GM23338 (cell line): ENCODE data around the gene FGF8. TPM values are rescaled to one million over a fixed set of nuclear protein-coding genes. Genes with fewer than 3 reads are reported as not detected.

Source experiments
- ATAC-seq: fragments of 200-7000 bp; cut with Tn5 transposase; 3 replicates; pipeline ENCODE4 v1.9.1; 2020
- DNase-seq: peaks from one replicate; pipeline ENCODE4 v3.0.0-alpha.2; 2015; ENCODE audit warnings: low spot score
- H2AFZ ChIP-seq: fragments of 200-600 bp; sonication (generic); 2 replicates; pipeline ENCODE4 v1.8.0; 2016; ENCODE audit warnings: antibody characterized with exemption, mild to moderate bottlenecking, moderate library complexity
- H3F3A ChIP-seq: fragments of 200-600 bp; sonication (generic); replicated peaks from 2 replicates; pipeline ENCODE4 v1.8.0; 2017; ENCODE audit warnings: antibody characterized with exemption, mixed run types, low read depth
- H3K27ac ChIP-seq: fragments of 200-600 bp; sonication (generic); 2 replicates; pipeline ENCODE4 v1.6.1; 2016; ENCODE audit warnings: low read depth
- H3K27me3 ChIP-seq: fragments of 200-600 bp; sonication (generic); 2 replicates; pipeline ENCODE4 v1.8.0; 2016; ENCODE audit warnings: mild to moderate bottlenecking, mixed run types, moderate library complexity; ENCODE audit not compliant: insufficient read depth
- H3K36me3 ChIP-seq: fragments of 200-600 bp; sonication (generic); 2 replicates; pipeline ENCODE4 v1.8.0; 2016; ENCODE audit warnings: mild to moderate bottlenecking; ENCODE audit not compliant: insufficient read depth
- H3K4me1 ChIP-seq: fragments of 200-600 bp; sonication (generic); 2 replicates; pipeline ENCODE4 v1.8.0; 2016; ENCODE audit warnings: mild to moderate bottlenecking, moderate library complexity; ENCODE audit not compliant: insufficient read depth
- H3K4me2 ChIP-seq: fragments of 200-600 bp; sonication (generic); 2 replicates; pipeline ENCODE4 v1.7.1; 2017; ENCODE audit warnings: mixed run types
- H3K4me3 ChIP-seq: fragments of 200-600 bp; sonication (generic); 2 replicates; pipeline ENCODE4 v1.6.1; 2016; ENCODE audit warnings: mixed run types
- H3K79me2 ChIP-seq: fragments of 200-600 bp; sonication (generic); replicated peaks from 2 replicates; pipeline ENCODE4 v1.8.0; 2017; ENCODE audit warnings: mild to moderate bottlenecking; ENCODE audit not compliant: insufficient read depth
- H3K9me2 ChIP-seq: fragments of 200-600 bp; sonication (generic); 2 replicates; pipeline ENCODE4 v1.8.0; 2017; ENCODE audit not compliant: insufficient read depth
- H4K20me1 ChIP-seq: fragments of 200-600 bp; sonication (generic); replicated peaks from 2 replicates; pipeline ENCODE4 v1.8.0; 2017; ENCODE audit warnings: mild to moderate bottlenecking; ENCODE audit not compliant: insufficient read depth
- H3K27ac Mint-ChIP-seq: 2 replicates; pipeline ENCODE4 v1.8.0; 2020; ENCODE audit warnings: inconsistent platforms, mild to moderate bottlenecking, moderate library complexity, mixed read lengths
- H3K27me3 Mint-ChIP-seq: 3 replicates; pipeline ENCODE4 v1.8.0; 2022; ENCODE audit warnings: low read depth, mild to moderate bottlenecking, moderate library complexity, mixed read lengths, inconsistent platforms; ENCODE audit not compliant: insufficient read depth, poor library complexity
- H3K36me3 Mint-ChIP-seq: 3 replicates; pipeline ENCODE4 v1.8.0; 2021; ENCODE audit warnings: low read depth, mild to moderate bottlenecking, inconsistent platforms, moderate library complexity, mixed read lengths
- H3K4me1 Mint-ChIP-seq: 3 replicates; pipeline ENCODE4 v1.8.0; 2020; ENCODE audit warnings: mild to moderate bottlenecking, inconsistent platforms, mixed read lengths
- H3K4me3 Mint-ChIP-seq: 3 replicates; pipeline ENCODE4 v1.8.0; 2021; ENCODE audit warnings: moderate library complexity, mild to moderate bottlenecking, inconsistent platforms, mixed read lengths
- H3K9me3 Mint-ChIP-seq: 3 replicates; pipeline ENCODE4 v1.8.0; 2020; ENCODE audit warnings: moderate library complexity, mild to moderate bottlenecking, inconsistent platforms, mixed read lengths
- CREB1 ChIP-seq: fragments of 250-450 bp; sonication (Bioruptor Pico); IDR thresholded peaks from 2 replicates; pipeline ENCODE4 v1.5.0; 2020; ENCODE audit warnings: low read depth, mild to moderate bottlenecking, moderate library complexity
- ETS1 ChIP-seq: IDR thresholded peaks from 2 replicates; pipeline ENCODE4 v1.6.1; 2016; ENCODE audit warnings: antibody characterized with exemption
- EZH2 ChIP-seq: fragments of 200-600 bp; sonication (generic); IDR thresholded peaks from one replicate; pipeline ENCODE4 v1.8.0; 2017; ENCODE audit warnings: antibody characterized with exemption, mild to moderate bottlenecking, low read depth; ENCODE audit not compliant: unreplicated experiment
- EZH2phosphoT487 ChIP-seq: fragments of 200-600 bp; sonication (generic); IDR thresholded peaks from one replicate; pipeline ENCODE4 v1.8.1; 2018; ENCODE audit warnings: antibody characterized with exemption; ENCODE audit not compliant: unreplicated experiment
- JUNB ChIP-seq: IDR thresholded peaks from one replicate; pipeline ENCODE4 v1.6.1; 2016; ENCODE audit warnings: antibody characterized with exemption; ENCODE audit not compliant: unreplicated experiment
- NANOG ChIP-seq: IDR thresholded peaks from 2 replicates; pipeline ENCODE4 v1.6.1; 2016; ENCODE audit warnings: antibody characterized with exemption, borderline replicate concordance
- POLR2AphosphoS5 ChIP-seq: IDR thresholded peaks from 2 replicates; pipeline ENCODE4 v1.6.1; 2016; ENCODE audit warnings: antibody characterized with exemption, low read depth
- REST ChIP-seq: IDR thresholded peaks from one replicate; pipeline ENCODE4 v1.6.1; 2018; ENCODE audit warnings: antibody characterized with exemption; ENCODE audit not compliant: unreplicated experiment
- STAT1 ChIP-seq: IDR thresholded peaks from one replicate; pipeline ENCODE4 v1.6.1; 2016; ENCODE audit warnings: antibody characterized with exemption; ENCODE audit not compliant: unreplicated experiment
- ZNF331 ChIP-seq: fragments of 250-450 bp; sonication (Bioruptor Pico); IDR thresholded peaks from 2 replicates; pipeline ENCODE4 v1.5.0; 2020; ENCODE audit warnings: low read depth, mild to moderate bottlenecking, moderate library complexity
- polyA plus RNA-seq: library from polyadenylated mRNA; unstranded; fragments of >200 nt; fragmentation: Nextera tagmentation; extraction: Ambion mirVana; gene quantifications from 2 replicates; pipeline ENCODE4 v1.2.1, GENCODE V29; 2016
- total RNA-seq: library from RNA; depleted of rRNA; stranded (reverse); fragments of >200 nt; shearing (Covaris generic); gene quantifications from 2 replicates; pipeline ENCODE4 v1.2.3, GENCODE V29; 2014
- TF ChIP-seq, protein P1 (sequence below): fragments of 250-450 bp; sonication (Bioruptor Pico); IDR thresholded peaks from 2 replicates; pipeline ENCODE4 v1.5.0; 2020; ENCODE audit warnings: mild to moderate bottlenecking, moderate library complexity

FGF8 gene
- total and polyA plus RNA-seq, 2 experiments from 2014 or later: 1.6 to 6.2 TPM

- TF ChIP-seq ETS1 (no peak), CREB1 (no peak), EZH2 (no peak)
Measured at GRCh38 chr10:101785801-101786200, 9.9 kb upstream of the FGF8 start (continued).

DNA sequence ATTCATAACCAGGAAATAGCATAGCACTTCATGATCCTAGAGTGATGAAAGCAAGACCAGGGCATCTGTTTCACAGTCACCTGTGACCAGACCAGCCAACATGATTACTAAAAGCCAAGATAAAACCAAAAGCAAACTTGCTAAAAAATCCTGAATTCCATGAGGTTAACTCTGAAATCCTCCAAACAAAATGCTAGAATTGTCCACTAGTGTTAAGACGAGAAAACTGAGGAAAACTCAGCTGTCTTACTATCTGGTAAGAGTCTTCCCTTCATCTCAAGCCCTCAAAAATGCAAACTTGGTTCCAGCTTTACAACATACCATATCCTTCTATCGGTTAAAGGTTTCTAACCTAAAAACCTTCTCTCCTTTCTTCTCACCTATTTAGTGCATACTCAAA, 8.6 kb upstream of the FGF8 start:
- H3K36me3 Mint-ChIP-seq: peaks cover 39% of the 10 kb centered on the region
- ATAC-seq (no peak), DNase-seq (no peak)
- Histone ChIP-seq H3K4me2 (peak overlapping the region; percentile 78; the same call in 1 of the 2 replicates), H3K9me2 (no peaks in the 10 kb centered on the region), H3K27ac (peak overlapping the region; percentile 89), H4K20me1 (0 out of 2 replicates have a peak, but pooled peaks cover 11% of the 10 kb centered on the region), H3K79me2 (peaks cover 11% of the 10 kb centered on the region), H3K27me3 (0 out of 2 replicates have a peak, but pooled peaks cover 5% of the 10 kb centered on the region), H3K4me1 (peaks cover 36% of the 10 kb centered on the region), H3K36me3 (peaks cover 22% of the 10 kb centered on the region), H2AFZ (no peak overlapping the region), H3K4me3 (peak overlapping the region; percentile 86), H3F3A (peaks cover 32% of the 10 kb centered on the region)
- no peaks in the 10 kb centered on the region; the same call in 2 of the 3 replicates for H3K9me3 Mint-ChIP-seq
- no peak overlapping the region for H3K27ac Mint-ChIP-seq
- peak overlapping the region; percentile 100 for H3K4me3 Mint-ChIP-seq
- H3K27me3 Mint-ChIP-seq: peaks cover 10% of the 10 kb centered on the region
- peaks cover 32% of the 10 kb centered on the region for H3K4me1 Mint-ChIP-seq
- TF ChIP-seq NANOG (no peak), REST (no peak), ZNF331 (CRISPR knock-in tag) (no peak), POLR2AphosphoS5 (no peak), JUNB (no peak), STAT1 (no peak), EZH2phosphoT487 (no peak), EZH2 (no peak), CREB1 (no peak)
- TF ChIP-seq, protein P1, sequence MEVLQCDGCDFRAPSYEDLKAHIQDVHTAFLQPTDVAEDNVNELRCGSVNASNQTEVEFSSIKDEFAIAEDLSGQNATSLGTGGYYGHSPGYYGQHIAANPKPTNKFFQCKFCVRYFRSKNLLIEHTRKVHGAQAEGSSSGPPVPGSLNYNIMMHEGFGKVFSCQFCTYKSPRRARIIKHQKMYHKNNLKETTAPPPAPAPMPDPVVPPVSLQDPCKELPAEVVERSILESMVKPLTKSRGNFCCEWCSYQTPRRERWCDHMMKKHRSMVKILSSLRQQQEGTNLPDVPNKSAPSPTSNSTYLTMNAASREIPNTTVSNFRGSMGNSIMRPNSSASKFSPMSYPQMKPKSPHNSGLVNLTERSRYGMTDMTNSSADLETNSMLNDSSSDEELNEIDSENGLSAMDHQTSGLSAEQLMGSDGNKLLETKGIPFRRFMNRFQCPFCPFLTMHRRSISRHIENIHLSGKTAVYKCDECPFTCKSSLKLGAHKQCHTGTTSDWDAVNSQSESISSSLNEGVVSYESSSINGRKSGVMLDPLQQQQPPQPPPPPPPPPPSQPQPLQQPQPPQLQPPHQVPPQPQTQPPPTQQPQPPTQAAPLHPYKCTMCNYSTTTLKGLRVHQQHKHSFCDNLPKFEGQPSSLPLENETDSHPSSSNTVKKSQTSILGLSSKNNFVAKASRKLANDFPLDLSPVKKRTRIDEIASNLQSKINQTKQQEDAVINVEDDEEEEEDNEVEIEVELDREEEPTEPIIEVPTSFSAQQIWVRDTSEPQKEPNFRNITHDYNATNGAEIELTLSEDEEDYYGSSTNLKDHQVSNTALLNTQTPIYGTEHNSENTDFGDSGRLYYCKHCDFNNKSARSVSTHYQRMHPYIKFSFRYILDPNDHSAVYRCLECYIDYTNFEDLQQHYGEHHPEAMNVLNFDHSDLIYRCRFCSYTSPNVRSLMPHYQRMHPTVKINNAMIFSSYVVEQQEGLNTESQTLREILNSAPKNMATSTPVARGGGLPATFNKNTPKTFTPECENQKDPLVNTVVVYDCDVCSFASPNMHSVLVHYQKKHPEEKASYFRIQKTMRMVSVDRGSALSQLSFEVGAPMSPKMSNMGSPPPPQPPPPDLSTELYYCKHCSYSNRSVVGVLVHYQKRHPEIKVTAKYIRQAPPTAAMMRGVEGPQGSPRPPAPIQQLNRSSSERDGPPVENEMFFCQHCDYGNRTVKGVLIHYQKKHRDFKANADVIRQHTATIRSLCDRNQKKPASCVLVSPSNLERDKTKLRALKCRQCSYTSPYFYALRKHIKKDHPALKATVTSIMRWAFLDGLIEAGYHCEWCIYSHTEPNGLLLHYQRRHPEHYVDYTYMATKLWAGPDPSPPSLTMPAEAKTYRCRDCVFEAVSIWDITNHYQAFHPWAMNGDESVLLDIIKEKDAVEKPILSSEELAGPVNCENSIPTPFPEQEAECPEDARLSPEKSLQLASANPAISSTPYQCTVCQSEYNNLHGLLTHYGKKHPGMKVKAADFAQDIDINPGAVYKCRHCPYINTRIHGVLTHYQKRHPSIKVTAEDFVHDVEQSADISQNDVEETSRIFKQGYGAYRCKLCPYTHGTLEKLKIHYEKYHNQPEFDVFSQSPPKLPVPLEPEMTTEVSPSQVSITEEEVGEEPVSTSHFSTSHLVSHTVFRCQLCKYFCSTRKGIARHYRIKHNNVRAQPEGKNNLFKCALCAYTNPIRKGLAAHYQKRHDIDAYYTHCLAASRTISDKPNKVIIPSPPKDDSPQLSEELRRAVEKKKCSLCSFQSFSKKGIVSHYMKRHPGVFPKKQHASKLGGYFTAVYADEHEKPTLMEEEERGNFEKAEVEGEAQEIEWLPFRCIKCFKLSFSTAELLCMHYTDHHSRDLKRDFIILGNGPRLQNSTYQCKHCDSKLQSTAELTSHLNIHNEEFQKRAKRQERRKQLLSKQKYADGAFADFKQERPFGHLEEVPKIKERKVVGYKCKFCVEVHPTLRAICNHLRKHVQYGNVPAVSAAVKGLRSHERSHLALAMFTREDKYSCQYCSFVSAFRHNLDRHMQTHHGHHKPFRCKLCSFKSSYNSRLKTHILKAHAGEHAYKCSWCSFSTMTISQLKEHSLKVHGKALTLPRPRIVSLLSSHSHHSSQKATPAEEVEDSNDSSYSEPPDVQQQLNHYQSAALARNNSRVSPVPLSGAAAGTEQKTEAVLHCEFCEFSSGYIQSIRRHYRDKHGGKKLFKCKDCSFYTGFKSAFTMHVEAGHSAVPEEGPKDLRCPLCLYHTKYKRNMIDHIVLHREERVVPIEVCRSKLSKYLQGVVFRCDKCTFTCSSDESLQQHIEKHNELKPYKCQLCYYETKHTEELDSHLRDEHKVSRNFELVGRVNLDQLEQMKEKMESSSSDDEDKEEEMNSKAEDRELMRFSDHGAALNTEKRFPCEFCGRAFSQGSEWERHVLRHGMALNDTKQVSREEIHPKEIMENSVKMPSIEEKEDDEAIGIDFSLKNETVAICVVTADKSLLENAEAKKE (CRISPR knock-in tag): no peak
